ENCODE results near the gene ZNF691.

Gene ZNF691

GRCh38 chr1:42822800-42823392 lies 23.5 kb upstream of the ZNF691 start:
- H3K36me3 ChIP-seq (ENCODE audit: low read depth), result no peaks in the 10 kb centered on the region
- TF ChIP-seq CTCF (IDR thresholded peaks at IDR 0.05; ENCODE audit: poor library complexity, severe bottlenecking), result no peak
- no peaks in the 10 kb centered on the region for H3K4me1 ChIP-seq (ENCODE audit: insufficient read depth, poor library complexity, severe bottlenecking)
- H3K4me3 ChIP-seq (ENCODE audit: severe bottlenecking), result no peak overlapping the region
- no peaks in the 10 kb centered on the region for H3K27me3 ChIP-seq (ENCODE audit: insufficient read depth, poor library complexity, severe bottlenecking)
- no peak overlapping the region for H3K27ac ChIP-seq (ENCODE audit: poor library complexity, severe bottlenecking)
- ATAC-seq (ENCODE audit: low read depth) (no peak), DNase-seq (ENCODE audit: low spot score) (no peak)
- H3K9me3 ChIP-seq (ENCODE audit: severe bottlenecking), result no peaks in the 10 kb centered on the region

GRCh38 chr1:42824481-42825035 lies 21.9 kb upstream of the ZNF691 start:
- Histone ChIP-seq H3K27ac (ENCODE audit: poor library complexity, severe bottlenecking) (no peak overlapping the region), H3K9me3 (ENCODE audit: severe bottlenecking) (no peaks in the 10 kb centered on the region), H3K4me3 (ENCODE audit: severe bottlenecking) (no peak overlapping the region), H3K4me1 (ENCODE audit: insufficient read depth, poor library complexity, severe bottlenecking) (no peaks in the 10 kb centered on the region), H3K36me3 (ENCODE audit: low read depth) (no peaks in the 10 kb centered on the region), H3K27me3 (ENCODE audit: insufficient read depth, poor library complexity, severe bottlenecking) (no peaks in the 10 kb centered on the region)
- DNase-seq (ENCODE audit: low spot score) (no peak), ATAC-seq (ENCODE audit: low read depth) (no peak)
- TF ChIP-seq CTCF (IDR thresholded peaks at IDR 0.05; ENCODE audit: poor library complexity, severe bottlenecking), result no peak

DNA sequence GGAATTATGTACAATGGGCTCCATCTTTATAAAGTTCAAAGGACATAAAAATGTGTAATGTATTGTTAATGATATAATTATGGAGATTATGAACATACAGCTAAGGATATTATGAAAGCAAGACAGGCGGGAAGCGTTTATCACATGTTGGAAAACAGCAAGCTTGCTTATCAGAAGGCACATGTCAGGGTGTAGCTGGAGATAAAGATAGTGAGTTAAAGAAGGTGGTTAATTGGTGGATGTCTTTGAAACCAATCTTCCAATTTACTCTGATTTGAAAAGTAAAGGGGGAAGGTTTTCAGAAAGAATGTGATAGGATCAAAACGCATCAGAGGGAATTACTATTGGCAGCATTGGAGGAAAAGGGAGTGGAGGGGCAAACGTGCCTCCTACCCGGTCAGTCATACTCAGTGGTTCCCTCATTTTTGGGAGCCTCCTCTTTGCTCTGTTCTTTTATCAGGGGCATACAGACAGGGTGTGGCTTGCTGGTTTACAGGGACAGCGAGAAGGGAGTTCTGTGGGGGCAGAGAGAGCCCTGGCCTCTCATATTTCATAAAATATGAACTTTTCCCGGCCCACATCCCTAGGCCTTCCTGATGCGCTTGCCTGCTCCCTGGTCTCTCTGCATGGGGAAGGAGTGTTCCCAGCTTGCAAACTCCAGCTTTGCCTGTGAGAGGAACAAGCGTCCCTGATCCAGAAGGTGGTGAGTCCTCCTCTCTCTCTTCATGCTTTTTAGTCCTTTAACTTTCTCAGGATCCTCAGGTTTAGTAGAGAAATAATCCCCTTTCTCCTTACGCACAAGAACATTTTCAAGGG lies 21.2 kb upstream of the ZNF691 start:
- no peaks in the 10 kb centered on the region for H3K27me3 ChIP-seq (ENCODE audit: insufficient read depth, poor library complexity, severe bottlenecking)
- H3K36me3 ChIP-seq (ENCODE audit: low read depth), result no peaks in the 10 kb centered on the region
- H3K27ac ChIP-seq (ENCODE audit: poor library complexity, severe bottlenecking), result no peak overlapping the region
- no peaks in the 10 kb centered on the region for H3K9me3 ChIP-seq (ENCODE audit: severe bottlenecking)
- no peaks in the 10 kb centered on the region for H3K4me1 ChIP-seq (ENCODE audit: insufficient read depth, poor library complexity, severe bottlenecking)
- DNase-seq (ENCODE audit: low spot score) (no peak), ATAC-seq (ENCODE audit: low read depth) (no peak; the same call in 2 of the 3 replicates)
- no peak for TF ChIP-seq CTCF (IDR thresholded peaks at IDR 0.05; ENCODE audit: poor library complexity, severe bottlenecking)
- no peak overlapping the region for H3K4me3 ChIP-seq (ENCODE audit: severe bottlenecking)

DNA sequence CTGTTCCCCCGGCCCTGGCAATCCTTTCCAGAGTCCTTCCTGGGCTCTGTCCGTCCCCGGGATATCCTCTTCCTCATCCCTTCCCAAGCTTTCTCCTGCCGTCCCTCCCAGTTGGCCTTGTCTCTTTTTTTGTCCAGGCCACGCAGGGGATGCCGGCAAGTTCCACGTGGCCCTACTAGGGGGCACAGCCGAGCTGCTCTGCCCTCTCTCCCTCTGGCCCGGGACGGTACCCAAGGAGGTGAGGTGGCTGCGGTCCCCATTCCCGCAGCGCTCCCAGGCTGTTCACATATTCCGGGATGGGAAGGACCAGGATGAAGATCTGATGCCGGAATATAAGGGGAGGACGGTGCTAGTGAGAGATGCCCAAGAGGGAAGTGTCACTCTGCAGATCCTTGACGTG lies 15.8 kb upstream of the ZNF691 start:
- no peaks in the 10 kb centered on the region for H3K4me1 ChIP-seq (ENCODE audit: insufficient read depth, poor library complexity, severe bottlenecking)
- H3K36me3 ChIP-seq (ENCODE audit: low read depth), result no peaks in the 10 kb centered on the region
- no peaks in the 10 kb centered on the region for H3K27me3 ChIP-seq (ENCODE audit: insufficient read depth, poor library complexity, severe bottlenecking)
- H3K9me3 ChIP-seq (ENCODE audit: severe bottlenecking), result no peaks in the 10 kb centered on the region
- H3K4me3 ChIP-seq (ENCODE audit: severe bottlenecking), result no peak overlapping the region
- no peak for DNase-seq (ENCODE audit: low spot score)
- no peak for ATAC-seq (ENCODE audit: low read depth)
- TF ChIP-seq CTCF (IDR thresholded peaks at IDR 0.05; ENCODE audit: poor library complexity, severe bottlenecking), result no peak
- H3K27ac ChIP-seq (ENCODE audit: poor library complexity, severe bottlenecking), result no peak overlapping the region

Measured in RWPE2 (cell line).